GM19023 (cell line): ENCODE data around the gene RAB3B.
"Not testable (repeated sequence)": the region's sequence is repeated elsewhere in the genome, so short reads cannot be mapped to it uniquely, and the experiment has no call there.

Experiments
- ATAC-seq: cut with Tn5 transposase; IDR thresholded peaks from one replicate; pipeline ENCODE4 v1.9.1; 2021; ENCODE audit warnings: mild to moderate bottlenecking, moderate library complexity; ENCODE audit not compliant: unreplicated experiment

The RAB3B gene, protein sequence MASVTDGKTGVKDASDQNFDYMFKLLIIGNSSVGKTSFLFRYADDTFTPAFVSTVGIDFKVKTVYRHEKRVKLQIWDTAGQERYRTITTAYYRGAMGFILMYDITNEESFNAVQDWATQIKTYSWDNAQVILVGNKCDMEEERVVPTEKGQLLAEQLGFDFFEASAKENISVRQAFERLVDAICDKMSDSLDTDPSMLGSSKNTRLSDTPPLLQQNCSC

DNA sequence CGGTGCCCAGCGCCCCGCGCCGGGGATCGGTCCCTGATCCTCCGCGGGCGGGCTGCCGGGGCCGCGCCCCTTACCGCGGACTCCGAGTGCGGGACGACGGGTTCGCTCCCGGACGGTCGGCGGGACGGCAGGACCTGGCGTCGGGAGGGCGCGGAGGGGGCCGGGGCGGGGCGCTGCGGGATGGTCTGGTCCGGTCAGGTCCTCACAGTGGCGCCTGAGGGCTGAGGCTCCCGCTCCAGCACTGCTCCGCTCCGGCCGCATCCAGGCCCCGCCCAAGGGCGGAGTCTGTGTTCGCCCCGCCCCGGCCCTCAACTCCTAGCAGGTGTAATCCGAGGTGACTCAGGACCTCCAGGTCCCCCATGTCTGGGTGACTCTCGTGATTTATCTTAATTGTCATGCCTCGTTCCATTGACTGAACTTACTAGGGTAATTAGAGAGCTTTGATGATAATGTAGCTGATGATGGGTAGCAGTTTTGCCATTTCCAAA is at the start of gene RAB3B:
TSS of gene RAB3B (minus strand) at position 223 of the 488 bp plus-strand sequence. CDS start 13,583 bp downstream, outside the sequence.
- peak; percentile 87 for ATAC-seq

DNA sequence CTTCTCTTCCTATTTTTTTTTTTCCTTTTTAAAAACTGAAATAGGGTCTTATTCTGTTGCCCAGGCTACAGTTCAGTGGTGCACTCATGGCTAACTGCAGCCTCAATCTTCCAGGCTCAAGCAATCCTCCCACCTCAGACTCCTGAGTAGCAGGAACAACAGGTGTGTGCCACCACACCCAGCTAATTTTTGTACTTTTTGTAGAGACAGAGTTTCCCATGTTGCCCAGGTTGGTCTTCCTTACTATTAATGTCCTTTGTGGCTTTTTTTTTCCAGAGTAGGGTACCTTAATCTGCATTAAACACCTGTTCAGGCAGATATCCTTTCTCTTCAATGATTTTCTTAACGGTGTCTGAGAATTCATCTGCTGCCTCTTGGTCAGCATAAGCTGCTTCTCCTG is 47.4 kb upstream of the RAB3B start:
- ATAC-seq, result no peak

DNA sequence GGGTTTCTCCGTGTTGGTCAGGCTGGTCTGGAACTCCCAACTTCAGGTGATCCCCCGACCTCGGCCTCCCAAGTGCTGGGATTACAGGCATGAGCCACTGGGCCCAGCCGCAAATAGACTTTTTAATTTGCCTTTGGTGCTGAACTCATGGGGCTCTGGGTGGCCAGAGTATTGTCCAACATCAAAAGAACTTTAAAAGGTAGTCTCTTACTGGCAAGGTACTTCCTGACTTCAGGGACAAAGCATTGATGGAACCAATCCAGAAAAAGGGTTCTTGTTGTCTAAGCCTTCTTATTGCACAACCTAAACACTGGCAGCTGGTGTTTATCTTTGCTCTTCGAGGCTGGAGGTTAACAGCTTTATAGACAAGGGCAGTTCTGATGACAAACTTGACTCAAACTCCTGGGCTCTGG is 46.9 kb upstream of the RAB3B start:
- ATAC-seq, result no peak

DNA sequence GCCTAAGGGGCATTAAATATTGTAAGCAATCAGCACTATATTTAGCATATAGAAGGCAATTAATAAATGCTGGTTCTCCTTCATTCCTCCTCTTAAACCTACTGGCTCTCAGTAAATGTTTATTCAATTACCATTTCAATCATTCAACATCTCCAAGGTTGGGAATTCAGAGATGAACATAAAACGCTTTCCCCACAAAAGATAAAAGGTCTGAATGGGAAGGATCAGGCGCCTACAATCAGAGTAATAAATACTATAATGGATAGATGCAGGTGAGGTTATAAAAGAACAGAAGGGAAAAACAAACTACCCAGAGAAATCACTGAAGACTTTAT is 43.5 kb upstream of the RAB3B start:
- no peak for ATAC-seq

DNA sequence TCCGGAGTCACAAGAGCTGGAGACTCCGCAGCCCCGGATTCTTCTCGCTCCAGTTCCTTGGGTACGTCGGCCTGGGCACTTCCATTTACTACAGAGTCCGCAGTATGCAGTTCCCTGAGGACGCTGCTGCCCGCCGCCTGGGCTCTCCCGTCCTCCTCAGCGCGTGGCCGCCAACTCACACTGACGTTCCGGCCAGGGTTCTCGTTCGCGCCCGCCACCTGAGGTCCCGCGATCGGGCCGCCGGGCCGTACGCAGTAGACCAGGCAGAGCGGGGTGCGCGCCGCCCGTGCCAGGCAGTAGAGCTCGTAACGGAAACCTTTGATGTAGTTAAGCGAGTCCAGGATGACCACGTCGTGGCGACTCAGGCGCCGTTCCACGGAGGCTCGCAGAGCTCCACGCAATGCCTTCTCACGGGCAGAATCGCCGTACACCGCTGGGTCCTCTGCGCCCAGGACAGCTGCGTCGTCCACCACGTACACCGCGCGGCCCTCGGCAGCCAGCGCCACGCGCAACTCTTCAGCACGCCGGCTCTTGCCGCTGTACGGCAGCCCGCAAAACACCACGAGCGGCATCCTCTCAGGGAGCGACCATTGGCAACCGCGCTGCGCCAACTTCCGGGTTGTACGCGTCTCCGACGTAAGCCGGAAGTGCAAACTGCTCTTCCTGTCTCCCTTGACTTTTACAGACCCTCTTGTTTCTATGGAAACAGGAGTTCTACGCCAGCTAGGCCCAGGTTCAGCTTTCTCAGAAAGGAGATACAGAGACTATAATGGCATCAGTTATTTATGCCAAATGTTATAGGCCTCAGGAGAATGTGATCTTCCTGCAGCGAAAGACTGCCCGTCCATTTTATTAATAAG is 42.9 kb upstream of the RAB3B start, which contains the start of gene KTI12:
TSS of gene KTI12 (minus strand) at position 621 of the 860 bp plus-strand sequence. CDS start at position 572, 49 bp downstream.
- peak; percentile 85 for ATAC-seq

DNA sequence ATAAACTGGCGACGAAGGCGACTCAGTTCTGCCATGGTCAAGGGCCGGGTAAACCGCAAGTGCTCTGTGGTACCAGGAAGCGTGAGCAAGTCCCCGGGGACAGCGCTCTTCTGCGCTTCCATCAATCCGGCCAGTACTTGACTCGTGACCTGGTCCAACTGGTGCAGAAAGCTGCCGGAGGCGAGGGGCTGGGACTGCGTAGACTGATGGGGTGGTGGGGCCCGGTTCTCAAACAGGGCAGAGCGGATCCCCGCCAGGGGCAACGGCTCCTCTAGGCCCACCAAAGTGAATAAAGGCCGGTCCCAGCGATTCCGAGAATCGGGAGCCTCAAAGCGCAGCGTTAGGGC is 42.3 kb upstream of the RAB3B start:
- ATAC-seq, result peak; percentile 28

DNA sequence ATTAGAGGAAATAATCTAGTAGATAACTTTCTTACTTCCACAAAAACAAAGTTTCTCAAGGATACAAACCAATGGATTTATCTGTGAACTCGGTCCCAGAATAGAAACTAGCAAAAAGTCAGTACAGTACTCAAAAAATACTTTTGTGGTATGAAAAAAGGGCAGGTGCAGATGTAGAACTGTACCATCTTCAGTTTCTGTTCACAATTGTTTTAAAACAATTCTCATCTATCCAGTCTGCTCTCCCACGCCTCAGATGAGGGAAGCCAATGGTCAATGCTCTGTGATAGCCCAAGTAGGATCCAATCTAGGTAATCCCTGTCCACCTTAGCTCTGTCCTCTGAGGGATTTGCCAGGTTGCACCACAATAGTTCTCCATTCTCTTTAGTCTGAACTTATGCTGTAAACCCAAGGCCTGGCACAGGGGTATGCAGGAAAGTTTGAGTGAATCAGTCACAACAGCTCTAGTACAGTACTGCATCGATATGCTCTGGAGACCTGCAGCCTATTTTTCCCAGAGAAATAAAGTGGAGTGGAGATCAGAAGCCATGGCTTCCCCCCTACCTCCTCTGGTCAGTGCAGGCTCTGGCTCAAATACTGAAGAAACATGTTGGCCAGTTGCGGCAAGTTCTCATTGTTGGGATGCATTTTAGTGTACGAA is 41.8 kb upstream of the RAB3B start:
- no peak for ATAC-seq

DNA sequence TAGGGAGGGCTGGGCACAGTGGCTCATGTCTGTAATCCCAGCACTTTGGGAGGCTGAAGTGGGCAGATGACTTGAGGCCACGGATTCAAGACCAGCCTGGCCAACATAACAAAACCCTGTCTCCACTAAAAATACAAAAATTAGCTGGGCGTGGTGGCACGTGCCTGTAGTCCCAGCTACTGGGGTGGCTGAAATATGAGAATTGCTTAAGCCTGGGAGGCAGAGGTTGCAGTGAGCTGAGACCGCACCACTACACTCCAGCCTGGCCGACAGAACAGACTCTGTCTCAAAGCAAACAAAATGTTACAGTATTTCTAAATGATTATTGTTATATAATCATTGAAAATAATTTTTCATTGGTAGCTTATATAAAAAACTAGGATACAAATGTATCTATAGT is 38.3 kb upstream of the RAB3B start:
- ATAC-seq, result not testable (repeated sequence)

DNA sequence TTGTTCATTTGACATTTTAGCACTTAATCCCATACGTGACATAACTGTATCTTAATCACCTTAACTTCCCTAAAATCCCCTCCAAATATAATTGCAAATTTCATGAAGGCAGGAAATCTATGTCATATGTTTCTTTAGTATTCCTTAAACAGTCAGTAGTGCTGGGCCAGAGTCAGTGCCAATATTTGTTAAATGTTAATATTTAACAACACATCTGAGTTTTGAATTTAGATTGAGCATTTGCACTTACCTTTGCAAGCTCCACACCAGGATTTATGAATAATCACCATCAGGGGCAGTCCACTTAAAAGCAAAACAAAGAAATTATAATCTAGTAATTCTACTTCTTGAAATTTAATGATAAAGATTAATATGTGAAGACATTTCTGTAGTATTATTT is 37.8 kb upstream of the RAB3B start:
- no peak for ATAC-seq

DNA sequence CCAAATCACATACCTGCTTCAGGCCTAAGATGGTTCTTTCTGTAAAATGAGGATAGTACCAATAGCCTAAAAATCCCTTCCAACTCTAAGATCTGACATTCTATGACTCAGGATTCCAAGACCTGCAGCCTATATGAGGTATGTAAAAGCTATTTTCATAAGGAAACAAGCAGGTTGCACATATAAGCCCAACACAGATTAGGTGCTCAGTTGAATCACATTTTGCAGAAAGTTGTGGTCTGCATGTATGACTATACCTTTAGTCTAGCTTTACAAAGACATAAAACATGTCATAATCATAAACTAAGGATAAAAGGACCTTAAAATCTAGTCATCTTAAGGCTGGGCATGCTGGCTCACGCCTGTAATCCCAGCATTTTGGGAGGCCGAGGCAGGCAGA is 35.8 kb upstream of the RAB3B start:
- ATAC-seq, result no peak

DNA sequence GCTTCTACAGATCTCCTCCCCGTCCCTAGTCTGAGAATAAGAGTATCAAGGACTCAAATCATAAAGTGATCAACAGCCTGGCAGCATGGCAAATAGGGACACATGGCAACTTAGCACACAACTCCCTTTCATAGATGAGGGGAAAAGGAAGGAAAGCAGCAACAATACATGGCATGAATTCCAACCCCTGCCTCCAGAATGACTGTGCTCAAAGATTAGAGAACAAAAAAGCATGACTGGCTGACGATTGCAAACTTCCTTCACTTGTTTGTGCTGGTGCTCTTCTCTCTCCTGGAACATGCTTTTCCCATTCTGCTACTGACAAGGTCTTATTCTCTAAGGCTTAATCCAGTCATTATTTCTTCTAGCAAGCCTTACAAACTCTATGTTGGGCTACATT is 31.6 kb upstream of the RAB3B start:
- no peak for ATAC-seq

DNA sequence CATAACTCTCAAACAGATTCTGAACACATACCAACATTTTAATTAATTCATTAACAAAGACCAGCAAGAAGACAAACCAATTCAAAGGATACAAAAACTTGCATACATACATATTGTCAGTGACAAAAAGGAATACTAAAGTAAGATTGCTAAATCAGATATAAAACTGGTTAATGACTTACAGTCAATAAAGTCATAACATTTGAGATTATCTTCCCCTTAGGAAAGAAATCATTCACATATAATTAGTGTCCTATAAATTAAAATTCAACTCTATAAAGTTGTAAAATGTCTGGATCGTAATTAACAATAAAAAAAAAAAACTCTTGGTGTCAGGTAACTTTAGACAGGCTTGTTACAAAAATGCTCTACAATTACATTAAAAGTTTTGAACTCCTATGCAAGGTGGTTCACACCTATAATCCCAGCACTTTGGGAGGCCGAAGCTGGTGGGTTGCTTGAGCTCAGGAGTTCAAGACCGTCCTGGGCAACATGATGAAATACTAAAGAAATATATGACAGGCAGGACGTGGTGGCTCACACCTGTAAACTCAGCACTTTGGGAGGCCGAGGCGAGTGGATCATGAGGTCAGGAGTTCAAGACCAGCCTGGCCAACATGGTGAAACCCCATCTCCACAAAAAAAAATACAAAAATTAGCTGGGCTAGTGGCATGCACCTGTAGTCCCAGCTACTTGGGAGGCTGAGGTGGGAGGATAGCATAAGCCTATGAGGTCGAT is 17.7 kb upstream of the RAB3B start:
- no peak for ATAC-seq

DNA sequence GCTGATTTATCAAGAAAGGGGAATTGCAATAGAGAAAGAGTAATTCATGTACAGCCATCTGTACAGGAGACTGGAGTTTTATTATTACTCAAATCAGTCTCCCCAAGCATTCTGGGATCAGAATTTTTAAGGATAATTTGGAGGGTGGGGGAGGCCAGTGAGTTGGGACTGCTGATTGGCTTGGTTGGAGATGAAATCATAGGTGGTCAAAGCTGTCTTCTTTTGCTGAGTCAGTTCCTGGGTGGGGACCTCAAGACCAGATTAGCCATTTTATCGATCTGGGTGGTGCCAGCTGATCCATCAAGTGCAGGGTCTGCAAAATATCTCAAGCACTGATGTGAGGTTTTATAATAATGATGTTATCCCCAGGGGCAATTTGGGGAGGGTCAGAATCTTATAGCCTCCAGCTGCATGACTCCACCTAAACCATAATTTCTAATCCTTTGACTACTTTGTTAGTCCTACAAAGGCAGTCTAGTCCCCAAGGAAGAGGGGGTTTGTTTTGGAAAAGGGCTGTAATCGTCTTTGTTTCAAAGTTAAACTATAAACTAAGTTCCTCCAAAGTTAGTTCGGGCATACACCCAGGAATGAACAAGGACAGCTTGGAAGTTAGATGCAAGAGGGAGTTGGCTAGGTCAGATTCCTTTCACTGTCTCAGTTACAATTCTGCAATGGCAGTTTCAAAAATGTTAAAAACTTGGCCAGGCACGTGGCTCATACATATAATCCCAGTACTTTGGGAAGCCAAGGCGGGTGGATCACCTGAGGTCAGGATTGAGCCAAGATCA is 16.9 kb upstream of the RAB3B start:
- ATAC-seq, result no peak

DNA sequence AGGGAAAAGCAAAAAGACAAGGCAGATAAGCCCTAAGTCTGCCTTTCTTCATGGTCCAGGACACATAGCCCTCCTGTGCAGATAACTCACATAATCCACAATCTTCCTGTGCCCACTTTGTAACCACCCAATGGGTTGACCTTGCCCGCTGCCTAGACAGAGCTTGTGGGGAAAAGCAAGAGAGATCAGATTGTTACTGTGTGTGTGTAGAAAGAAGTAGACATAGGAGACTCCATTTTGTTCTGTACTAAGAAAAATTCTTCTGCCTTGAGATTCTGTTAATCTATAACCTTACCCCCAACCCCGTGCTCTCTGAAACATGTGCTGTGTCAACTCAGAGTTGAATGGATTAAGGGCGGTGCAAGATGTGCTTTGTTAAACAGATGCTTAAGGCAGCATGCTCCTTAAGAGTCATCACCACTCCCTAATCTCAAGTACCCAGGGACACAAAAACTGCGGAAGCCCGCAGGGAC is 15.6 kb upstream of the RAB3B start:
- ATAC-seq, result not testable (repeated sequence)

DNA sequence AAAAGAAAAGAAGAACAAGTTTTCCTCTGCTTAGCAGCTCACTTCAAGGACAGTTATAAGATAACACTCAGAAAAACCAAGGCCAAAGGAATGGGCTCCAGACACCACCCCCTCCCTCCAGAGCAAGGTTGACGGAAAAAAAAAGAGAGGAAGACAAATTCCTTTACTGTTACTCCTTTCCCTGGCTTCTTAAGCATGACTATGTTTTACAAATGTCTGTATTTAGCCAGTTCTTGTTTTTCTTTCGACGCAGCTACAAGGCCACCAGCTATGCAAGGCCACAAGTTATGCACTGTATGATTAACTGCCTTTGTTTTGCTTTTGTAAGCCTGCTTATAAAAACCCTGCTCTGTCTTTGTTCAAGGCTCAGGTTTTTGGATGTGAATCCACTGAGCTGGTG is 15.0 kb upstream of the RAB3B start:
- not testable (repeated sequence) for ATAC-seq

DNA sequence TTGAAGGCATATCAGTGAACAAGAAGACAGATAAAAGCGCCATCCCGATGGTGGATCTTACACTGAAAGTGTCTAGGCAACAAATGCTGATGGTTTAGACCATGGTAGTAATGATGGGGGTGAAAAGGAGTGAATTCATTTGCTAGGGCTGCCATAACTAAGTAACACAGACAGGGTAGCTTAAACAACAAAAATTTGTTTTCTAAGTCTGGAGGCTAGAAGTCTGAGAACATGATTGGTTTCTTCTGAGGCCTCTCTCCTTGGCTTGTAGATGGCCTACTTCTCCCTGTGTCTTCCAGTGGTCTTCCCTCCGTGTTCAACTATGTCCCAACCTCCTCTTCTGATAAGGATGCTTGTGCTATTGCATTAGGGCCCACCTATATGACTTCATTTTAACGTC is 13.4 kb upstream of the RAB3B start:
- no peak for ATAC-seq

DNA sequence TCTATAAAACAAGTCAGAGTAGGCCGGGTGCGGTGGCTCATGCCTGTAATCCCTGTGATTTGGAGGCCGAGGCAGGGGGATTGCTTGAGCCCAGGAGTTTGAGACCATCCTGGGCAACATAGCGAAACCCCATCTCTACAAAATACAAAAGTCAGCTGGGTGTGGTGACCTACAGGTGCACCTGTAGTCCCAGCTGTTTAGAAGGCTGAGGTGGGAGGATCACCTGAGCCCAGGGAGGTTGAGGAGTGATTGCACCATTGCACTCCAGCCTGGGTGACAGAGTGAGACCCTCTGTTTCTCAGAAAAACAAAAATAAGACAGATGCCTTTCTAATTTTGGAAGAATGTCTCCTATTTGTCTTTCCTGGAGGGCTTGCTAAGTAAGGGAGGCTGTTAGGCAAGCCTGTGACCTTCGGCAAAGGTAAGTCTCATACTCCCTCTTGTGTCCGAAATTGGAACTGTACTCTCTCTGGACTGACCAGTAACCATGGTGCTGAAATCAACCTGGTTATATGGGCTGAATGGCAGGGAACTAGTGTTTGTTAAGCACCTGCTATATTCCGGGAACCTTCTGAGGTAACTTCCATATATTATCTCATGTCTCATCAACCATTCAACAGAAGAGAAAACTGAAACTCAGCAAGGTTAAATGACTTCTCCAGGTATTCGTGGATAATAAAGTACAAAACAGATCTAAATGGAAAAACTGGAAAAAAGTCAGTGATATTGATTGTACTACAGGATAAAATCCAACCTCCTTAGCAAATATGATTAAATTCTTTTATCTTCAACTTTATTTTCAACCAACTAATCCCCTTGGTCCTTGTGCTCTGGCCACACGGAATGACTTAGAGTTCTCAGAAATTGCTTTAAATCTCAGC is 11.8 kb upstream of the RAB3B start:
- peak; percentile 64 for ATAC-seq

DNA sequence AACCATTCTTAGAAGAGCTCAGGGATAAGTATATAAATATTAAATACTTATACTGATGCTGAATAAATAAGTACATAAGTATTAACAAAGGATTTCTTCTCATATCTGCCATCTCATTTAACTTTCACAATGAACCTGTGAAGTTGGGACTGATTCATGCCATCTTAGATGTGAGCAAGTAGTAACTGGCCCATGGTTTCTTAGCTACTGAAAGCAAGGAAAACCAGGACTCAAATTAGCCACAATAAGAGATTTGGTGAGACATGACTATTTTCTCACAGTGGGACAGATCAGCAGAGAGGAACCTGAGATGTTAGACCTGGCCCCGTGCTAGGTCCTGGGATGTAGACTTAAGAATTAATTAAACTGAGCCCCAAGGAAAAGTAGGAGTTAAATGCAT is 8.2 kb upstream of the RAB3B start:
- ATAC-seq, result no peak

DNA sequence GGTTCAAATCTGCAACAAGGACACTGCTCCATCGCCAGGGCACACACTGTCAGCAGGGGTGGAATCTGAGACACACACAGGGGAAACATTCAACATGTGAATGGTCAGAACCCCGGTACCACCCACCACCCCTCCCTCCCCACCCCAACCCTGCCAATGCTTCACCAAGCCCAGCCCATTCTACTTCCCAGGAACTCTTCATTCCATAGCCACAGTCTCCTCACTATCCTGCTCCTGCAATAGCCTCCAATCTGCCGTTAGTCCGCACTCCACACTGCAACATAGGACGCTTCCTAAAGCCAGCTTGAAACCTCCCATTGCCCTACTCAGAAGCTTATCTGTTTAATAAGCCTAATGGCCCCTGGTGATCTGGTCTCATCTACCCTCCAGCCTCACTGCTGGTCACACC is 7.5 kb upstream of the RAB3B start:
- ATAC-seq, result no peak
